HL-60/S4 (cell line): ENCODE data around the gene SNAP23.

Source experiments
- in situ Hi-C: fragments of 300-500 bp; cut with MboI; formaldehyde crosslinking; loops from 2 replicates; pipeline ENCODE4 v1.14.3; 2022; ENCODE audit warnings: low sequenced_read_pairs

SNAP23 gene

GRCh38 chr15:42494998-42495360 is 455 bp upstream of the SNAP23 start:
- in situ Hi-C loops = no loop called here

- in situ Hi-C loops = no loop called here
Observed at GRCh38 chr15:42498212-42499068, 3.0 kb downstream of the SNAP23 start.

- in situ Hi-C loops = no loop called here
Observed at GRCh38 chr15:42499858-42500609, 4.6 kb downstream of the SNAP23 start.

GRCh38 chr15:42502477-42502876 is 7.0 kb downstream of the SNAP23 start:
- in situ Hi-C loops = no loop called here

- in situ Hi-C loops = no loop called here
Observed at GRCh38 chr15:42503825-42504224, 8.4 kb downstream of the SNAP23 start.

GRCh38 chr15:42504631-42505030 is 9.2 kb downstream of the SNAP23 start:
- in situ Hi-C loops = no loop called here

GRCh38 chr15:42507514-42507913 is 12.1 kb downstream of the SNAP23 start:
- in situ Hi-C loops = no loop called here

- in situ Hi-C loops = no loop called here
Observed at GRCh38 chr15:42508263-42508690, 12.8 kb downstream of the SNAP23 start.

- in situ Hi-C loops = no loop called here
Observed at GRCh38 chr15:42510258-42511006, 15.0 kb downstream of the SNAP23 start.

GRCh38 chr15:42511007-42511391 is 15.6 kb downstream of the SNAP23 start:
- in situ Hi-C loops = no loop called here

GRCh38 chr15:42523331-42523730 is 27.9 kb downstream of the SNAP23 start:
- in situ Hi-C loops = no loop called here

GRCh38 chr15:42528970-42529369 is 33.5 kb downstream of the SNAP23 start:
- in situ Hi-C loops = no loop called here

GRCh38 chr15:42533246-42533645 is 37.8 kb downstream of the SNAP23 start:
- in situ Hi-C loops = no loop called here

- in situ Hi-C loops = no loop called here
Observed at GRCh38 chr15:42544853-42545629, 49.6 kb downstream of the SNAP23 start.

GRCh38 chr15:42547918-42548248 is 52.4 kb downstream of the SNAP23 start:
- in situ Hi-C loops = no loop called here

- in situ Hi-C loops = no loop called here
Observed at GRCh38 chr15:42548249-42549031, 53.0 kb downstream of the SNAP23 start, which contains the start of the genes HAUS2 and LRRC57. Gene HAUS2, plus strand, starts transcription at chr15:42548838. Its CDS starts 35 bp downstream, at chr15:42548873. Gene LRRC57, minus strand, starts transcription at chr15:42548793. Its CDS starts 359 bp downstream, at chr15:42548434.

- in situ Hi-C loops = no loop called here
Observed at GRCh38 chr15:42549032-42549491, 53.6 kb downstream of the SNAP23 start.

- in situ Hi-C loops = no loop called here
Observed at GRCh38 chr15:42549741-42550392, 54.4 kb downstream of the SNAP23 start.

GRCh38 chr15:42553554-42553953 is 58.1 kb downstream of the SNAP23 start:
- in situ Hi-C loops = no loop called here
